GM23338 (cell line): ENCODE data around the gene KLK12. TPM values are rescaled to one million over a fixed set of nuclear protein-coding genes. Genes with fewer than 3 reads are reported as not detected.

Experiments used
- ATAC-seq: fragments of 200-7000 bp; cut with Tn5 transposase; 3 replicates; pipeline ENCODE4 v1.9.1; 2020
- DNase-seq: peaks from one replicate; pipeline ENCODE4 v3.0.0-alpha.2; 2015; ENCODE audit warnings: low spot score
- H2AFZ ChIP-seq: fragments of 200-600 bp; sonication (generic); 2 replicates; pipeline ENCODE4 v1.8.0; 2016; ENCODE audit warnings: antibody characterized with exemption, mild to moderate bottlenecking, moderate library complexity
- H3F3A ChIP-seq: fragments of 200-600 bp; sonication (generic); replicated peaks from 2 replicates; pipeline ENCODE4 v1.8.0; 2017; ENCODE audit warnings: antibody characterized with exemption, mixed run types, low read depth
- H3K27ac ChIP-seq: fragments of 200-600 bp; sonication (generic); 2 replicates; pipeline ENCODE4 v1.6.1; 2016; ENCODE audit warnings: low read depth
- H3K27me3 ChIP-seq: fragments of 200-600 bp; sonication (generic); 2 replicates; pipeline ENCODE4 v1.8.0; 2016; ENCODE audit warnings: mild to moderate bottlenecking, mixed run types, moderate library complexity; ENCODE audit not compliant: insufficient read depth
- H3K36me3 ChIP-seq: fragments of 200-600 bp; sonication (generic); 2 replicates; pipeline ENCODE4 v1.8.0; 2016; ENCODE audit warnings: mild to moderate bottlenecking; ENCODE audit not compliant: insufficient read depth
- H3K4me1 ChIP-seq: fragments of 200-600 bp; sonication (generic); 2 replicates; pipeline ENCODE4 v1.8.0; 2016; ENCODE audit warnings: mild to moderate bottlenecking, moderate library complexity; ENCODE audit not compliant: insufficient read depth
- H3K4me2 ChIP-seq: fragments of 200-600 bp; sonication (generic); 2 replicates; pipeline ENCODE4 v1.7.1; 2017; ENCODE audit warnings: mixed run types
- H3K4me3 ChIP-seq: fragments of 200-600 bp; sonication (generic); 2 replicates; pipeline ENCODE4 v1.6.1; 2016; ENCODE audit warnings: mixed run types
- H3K79me2 ChIP-seq: fragments of 200-600 bp; sonication (generic); replicated peaks from 2 replicates; pipeline ENCODE4 v1.8.0; 2017; ENCODE audit warnings: mild to moderate bottlenecking; ENCODE audit not compliant: insufficient read depth
- H3K9me2 ChIP-seq: fragments of 200-600 bp; sonication (generic); 2 replicates; pipeline ENCODE4 v1.8.0; 2017; ENCODE audit not compliant: insufficient read depth
- H4K20me1 ChIP-seq: fragments of 200-600 bp; sonication (generic); replicated peaks from 2 replicates; pipeline ENCODE4 v1.8.0; 2017; ENCODE audit warnings: mild to moderate bottlenecking; ENCODE audit not compliant: insufficient read depth
- H3K27ac Mint-ChIP-seq: 2 replicates; pipeline ENCODE4 v1.8.0; 2020; ENCODE audit warnings: inconsistent platforms, mild to moderate bottlenecking, moderate library complexity, mixed read lengths
- H3K27me3 Mint-ChIP-seq: 3 replicates; pipeline ENCODE4 v1.8.0; 2022; ENCODE audit warnings: low read depth, mild to moderate bottlenecking, moderate library complexity, mixed read lengths, inconsistent platforms; ENCODE audit not compliant: insufficient read depth, poor library complexity
- H3K36me3 Mint-ChIP-seq: 3 replicates; pipeline ENCODE4 v1.8.0; 2021; ENCODE audit warnings: low read depth, mild to moderate bottlenecking, inconsistent platforms, moderate library complexity, mixed read lengths
- H3K4me1 Mint-ChIP-seq: 3 replicates; pipeline ENCODE4 v1.8.0; 2020; ENCODE audit warnings: mild to moderate bottlenecking, inconsistent platforms, mixed read lengths
- H3K4me3 Mint-ChIP-seq: 3 replicates; pipeline ENCODE4 v1.8.0; 2021; ENCODE audit warnings: moderate library complexity, mild to moderate bottlenecking, inconsistent platforms, mixed read lengths
- H3K9me3 Mint-ChIP-seq: 3 replicates; pipeline ENCODE4 v1.8.0; 2020; ENCODE audit warnings: moderate library complexity, mild to moderate bottlenecking, inconsistent platforms, mixed read lengths
- CREB1 ChIP-seq: fragments of 250-450 bp; sonication (Bioruptor Pico); IDR thresholded peaks from 2 replicates; pipeline ENCODE4 v1.5.0; 2020; ENCODE audit warnings: low read depth, mild to moderate bottlenecking, moderate library complexity
- EZH2 ChIP-seq: fragments of 200-600 bp; sonication (generic); IDR thresholded peaks from one replicate; pipeline ENCODE4 v1.8.0; 2017; ENCODE audit warnings: antibody characterized with exemption, mild to moderate bottlenecking, low read depth; ENCODE audit not compliant: unreplicated experiment
- JUNB ChIP-seq: IDR thresholded peaks from one replicate; pipeline ENCODE4 v1.6.1; 2016; ENCODE audit warnings: antibody characterized with exemption; ENCODE audit not compliant: unreplicated experiment
- NANOG ChIP-seq: IDR thresholded peaks from 2 replicates; pipeline ENCODE4 v1.6.1; 2016; ENCODE audit warnings: antibody characterized with exemption, borderline replicate concordance
- POLR2AphosphoS5 ChIP-seq: IDR thresholded peaks from 2 replicates; pipeline ENCODE4 v1.6.1; 2016; ENCODE audit warnings: antibody characterized with exemption, low read depth
- ZNF114 ChIP-seq: fragments of 250-450 bp; sonication (Bioruptor Pico); IDR thresholded peaks from 2 replicates; pipeline ENCODE4 v1.5.0; 2020; ENCODE audit warnings: mild to moderate bottlenecking, moderate library complexity
- ZNF331 ChIP-seq: fragments of 250-450 bp; sonication (Bioruptor Pico); IDR thresholded peaks from 2 replicates; pipeline ENCODE4 v1.5.0; 2020; ENCODE audit warnings: low read depth, mild to moderate bottlenecking, moderate library complexity
- polyA plus RNA-seq: library from polyadenylated mRNA; unstranded; fragments of >200 nt; fragmentation: Nextera tagmentation; extraction: Ambion mirVana; gene quantifications from 2 replicates; pipeline ENCODE4 v1.2.1, GENCODE V29; 2016
- total RNA-seq: library from RNA; depleted of rRNA; stranded (reverse); fragments of >200 nt; shearing (Covaris generic); gene quantifications from 2 replicates; pipeline ENCODE4 v1.2.3, GENCODE V29; 2014
- TF ChIP-seq, protein P1 (sequence below): fragments of 250-450 bp; sonication (Bioruptor Pico); IDR thresholded peaks from 2 replicates; pipeline ENCODE4 v1.5.0; 2020; ENCODE audit warnings: mild to moderate bottlenecking, moderate library complexity
- TF ChIP-seq, protein P2 (sequence below): IDR thresholded peaks from one replicate; pipeline ENCODE4 v1.6.1; 2018; ENCODE audit warnings: antibody characterized with exemption; ENCODE audit not compliant: unreplicated experiment

KLK12 gene
- total and polyA plus RNA-seq, 2 experiments from 2014 or later: not detected

- no peak overlapping the region for H3K4me3 ChIP-seq
- Mint-ChIP-seq H3K9me3 (peaks cover 7% of the 10 kb centered on the region), H3K36me3 (no peaks in the 10 kb centered on the region), H3K27me3 (peaks cover 26% of the 10 kb centered on the region), H3K4me1 (peaks cover 19% of the 10 kb centered on the region), H3K27ac (no peak overlapping the region), H3K4me3 (no peak overlapping the region)
- H3K79me2 ChIP-seq: no peaks in the 10 kb centered on the region
- TF ChIP-seq NANOG (no peak), JUNB (no peak), EZH2 (no peak), ZNF331 (no peak), POLR2AphosphoS5 (no peak), ZNF114 (no peak), CREB1 (no peak)
- TF ChIP-seq, protein P1, sequence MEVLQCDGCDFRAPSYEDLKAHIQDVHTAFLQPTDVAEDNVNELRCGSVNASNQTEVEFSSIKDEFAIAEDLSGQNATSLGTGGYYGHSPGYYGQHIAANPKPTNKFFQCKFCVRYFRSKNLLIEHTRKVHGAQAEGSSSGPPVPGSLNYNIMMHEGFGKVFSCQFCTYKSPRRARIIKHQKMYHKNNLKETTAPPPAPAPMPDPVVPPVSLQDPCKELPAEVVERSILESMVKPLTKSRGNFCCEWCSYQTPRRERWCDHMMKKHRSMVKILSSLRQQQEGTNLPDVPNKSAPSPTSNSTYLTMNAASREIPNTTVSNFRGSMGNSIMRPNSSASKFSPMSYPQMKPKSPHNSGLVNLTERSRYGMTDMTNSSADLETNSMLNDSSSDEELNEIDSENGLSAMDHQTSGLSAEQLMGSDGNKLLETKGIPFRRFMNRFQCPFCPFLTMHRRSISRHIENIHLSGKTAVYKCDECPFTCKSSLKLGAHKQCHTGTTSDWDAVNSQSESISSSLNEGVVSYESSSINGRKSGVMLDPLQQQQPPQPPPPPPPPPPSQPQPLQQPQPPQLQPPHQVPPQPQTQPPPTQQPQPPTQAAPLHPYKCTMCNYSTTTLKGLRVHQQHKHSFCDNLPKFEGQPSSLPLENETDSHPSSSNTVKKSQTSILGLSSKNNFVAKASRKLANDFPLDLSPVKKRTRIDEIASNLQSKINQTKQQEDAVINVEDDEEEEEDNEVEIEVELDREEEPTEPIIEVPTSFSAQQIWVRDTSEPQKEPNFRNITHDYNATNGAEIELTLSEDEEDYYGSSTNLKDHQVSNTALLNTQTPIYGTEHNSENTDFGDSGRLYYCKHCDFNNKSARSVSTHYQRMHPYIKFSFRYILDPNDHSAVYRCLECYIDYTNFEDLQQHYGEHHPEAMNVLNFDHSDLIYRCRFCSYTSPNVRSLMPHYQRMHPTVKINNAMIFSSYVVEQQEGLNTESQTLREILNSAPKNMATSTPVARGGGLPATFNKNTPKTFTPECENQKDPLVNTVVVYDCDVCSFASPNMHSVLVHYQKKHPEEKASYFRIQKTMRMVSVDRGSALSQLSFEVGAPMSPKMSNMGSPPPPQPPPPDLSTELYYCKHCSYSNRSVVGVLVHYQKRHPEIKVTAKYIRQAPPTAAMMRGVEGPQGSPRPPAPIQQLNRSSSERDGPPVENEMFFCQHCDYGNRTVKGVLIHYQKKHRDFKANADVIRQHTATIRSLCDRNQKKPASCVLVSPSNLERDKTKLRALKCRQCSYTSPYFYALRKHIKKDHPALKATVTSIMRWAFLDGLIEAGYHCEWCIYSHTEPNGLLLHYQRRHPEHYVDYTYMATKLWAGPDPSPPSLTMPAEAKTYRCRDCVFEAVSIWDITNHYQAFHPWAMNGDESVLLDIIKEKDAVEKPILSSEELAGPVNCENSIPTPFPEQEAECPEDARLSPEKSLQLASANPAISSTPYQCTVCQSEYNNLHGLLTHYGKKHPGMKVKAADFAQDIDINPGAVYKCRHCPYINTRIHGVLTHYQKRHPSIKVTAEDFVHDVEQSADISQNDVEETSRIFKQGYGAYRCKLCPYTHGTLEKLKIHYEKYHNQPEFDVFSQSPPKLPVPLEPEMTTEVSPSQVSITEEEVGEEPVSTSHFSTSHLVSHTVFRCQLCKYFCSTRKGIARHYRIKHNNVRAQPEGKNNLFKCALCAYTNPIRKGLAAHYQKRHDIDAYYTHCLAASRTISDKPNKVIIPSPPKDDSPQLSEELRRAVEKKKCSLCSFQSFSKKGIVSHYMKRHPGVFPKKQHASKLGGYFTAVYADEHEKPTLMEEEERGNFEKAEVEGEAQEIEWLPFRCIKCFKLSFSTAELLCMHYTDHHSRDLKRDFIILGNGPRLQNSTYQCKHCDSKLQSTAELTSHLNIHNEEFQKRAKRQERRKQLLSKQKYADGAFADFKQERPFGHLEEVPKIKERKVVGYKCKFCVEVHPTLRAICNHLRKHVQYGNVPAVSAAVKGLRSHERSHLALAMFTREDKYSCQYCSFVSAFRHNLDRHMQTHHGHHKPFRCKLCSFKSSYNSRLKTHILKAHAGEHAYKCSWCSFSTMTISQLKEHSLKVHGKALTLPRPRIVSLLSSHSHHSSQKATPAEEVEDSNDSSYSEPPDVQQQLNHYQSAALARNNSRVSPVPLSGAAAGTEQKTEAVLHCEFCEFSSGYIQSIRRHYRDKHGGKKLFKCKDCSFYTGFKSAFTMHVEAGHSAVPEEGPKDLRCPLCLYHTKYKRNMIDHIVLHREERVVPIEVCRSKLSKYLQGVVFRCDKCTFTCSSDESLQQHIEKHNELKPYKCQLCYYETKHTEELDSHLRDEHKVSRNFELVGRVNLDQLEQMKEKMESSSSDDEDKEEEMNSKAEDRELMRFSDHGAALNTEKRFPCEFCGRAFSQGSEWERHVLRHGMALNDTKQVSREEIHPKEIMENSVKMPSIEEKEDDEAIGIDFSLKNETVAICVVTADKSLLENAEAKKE (CRISPR knock-in tag): no peak
- TF ChIP-seq, protein P2, sequence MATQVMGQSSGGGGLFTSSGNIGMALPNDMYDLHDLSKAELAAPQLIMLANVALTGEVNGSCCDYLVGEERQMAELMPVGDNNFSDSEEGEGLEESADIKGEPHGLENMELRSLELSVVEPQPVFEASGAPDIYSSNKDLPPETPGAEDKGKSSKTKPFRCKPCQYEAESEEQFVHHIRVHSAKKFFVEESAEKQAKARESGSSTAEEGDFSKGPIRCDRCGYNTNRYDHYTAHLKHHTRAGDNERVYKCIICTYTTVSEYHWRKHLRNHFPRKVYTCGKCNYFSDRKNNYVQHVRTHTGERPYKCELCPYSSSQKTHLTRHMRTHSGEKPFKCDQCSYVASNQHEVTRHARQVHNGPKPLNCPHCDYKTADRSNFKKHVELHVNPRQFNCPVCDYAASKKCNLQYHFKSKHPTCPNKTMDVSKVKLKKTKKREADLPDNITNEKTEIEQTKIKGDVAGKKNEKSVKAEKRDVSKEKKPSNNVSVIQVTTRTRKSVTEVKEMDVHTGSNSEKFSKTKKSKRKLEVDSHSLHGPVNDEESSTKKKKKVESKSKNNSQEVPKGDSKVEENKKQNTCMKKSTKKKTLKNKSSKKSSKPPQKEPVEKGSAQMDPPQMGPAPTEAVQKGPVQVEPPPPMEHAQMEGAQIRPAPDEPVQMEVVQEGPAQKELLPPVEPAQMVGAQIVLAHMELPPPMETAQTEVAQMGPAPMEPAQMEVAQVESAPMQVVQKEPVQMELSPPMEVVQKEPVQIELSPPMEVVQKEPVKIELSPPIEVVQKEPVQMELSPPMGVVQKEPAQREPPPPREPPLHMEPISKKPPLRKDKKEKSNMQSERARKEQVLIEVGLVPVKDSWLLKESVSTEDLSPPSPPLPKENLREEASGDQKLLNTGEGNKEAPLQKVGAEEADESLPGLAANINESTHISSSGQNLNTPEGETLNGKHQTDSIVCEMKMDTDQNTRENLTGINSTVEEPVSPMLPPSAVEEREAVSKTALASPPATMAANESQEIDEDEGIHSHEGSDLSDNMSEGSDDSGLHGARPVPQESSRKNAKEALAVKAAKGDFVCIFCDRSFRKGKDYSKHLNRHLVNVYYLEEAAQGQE: no peak
- DNase-seq (no peak), ATAC-seq (no peak)
- no peak overlapping the region for H2AFZ ChIP-seq
- no peaks in the 10 kb centered on the region for H3F3A ChIP-seq
- H3K36me3 ChIP-seq: no peaks in the 10 kb centered on the region
- no peak overlapping the region for H3K27ac ChIP-seq
- H3K27me3 ChIP-seq: no peaks in the 10 kb centered on the region
- no peaks in the 10 kb centered on the region for H4K20me1 ChIP-seq
- no peak overlapping the region for H3K4me2 ChIP-seq
- H3K9me2 ChIP-seq: no peaks in the 10 kb centered on the region
- peaks cover 15% of the 10 kb centered on the region for H3K4me1 ChIP-seq
Measured at GRCh38 chr19:50998061-50998460, 36.7 kb downstream of the KLK12 start.
